GM19324 (cell line): Measurements from ENCODE around the gene RELB.
A peak's percentile ranks its signal among the peaks of the same experiment; 100 is the strongest.

Experiments
- ATAC-seq: cut with Tn5 transposase; IDR thresholded peaks from one replicate; pipeline ENCODE4 v1.9.1; 2021; ENCODE audit warnings: mild to moderate bottlenecking, moderate library complexity; ENCODE audit not compliant: unreplicated experiment, low FRiP score

RELB gene

DNA sequence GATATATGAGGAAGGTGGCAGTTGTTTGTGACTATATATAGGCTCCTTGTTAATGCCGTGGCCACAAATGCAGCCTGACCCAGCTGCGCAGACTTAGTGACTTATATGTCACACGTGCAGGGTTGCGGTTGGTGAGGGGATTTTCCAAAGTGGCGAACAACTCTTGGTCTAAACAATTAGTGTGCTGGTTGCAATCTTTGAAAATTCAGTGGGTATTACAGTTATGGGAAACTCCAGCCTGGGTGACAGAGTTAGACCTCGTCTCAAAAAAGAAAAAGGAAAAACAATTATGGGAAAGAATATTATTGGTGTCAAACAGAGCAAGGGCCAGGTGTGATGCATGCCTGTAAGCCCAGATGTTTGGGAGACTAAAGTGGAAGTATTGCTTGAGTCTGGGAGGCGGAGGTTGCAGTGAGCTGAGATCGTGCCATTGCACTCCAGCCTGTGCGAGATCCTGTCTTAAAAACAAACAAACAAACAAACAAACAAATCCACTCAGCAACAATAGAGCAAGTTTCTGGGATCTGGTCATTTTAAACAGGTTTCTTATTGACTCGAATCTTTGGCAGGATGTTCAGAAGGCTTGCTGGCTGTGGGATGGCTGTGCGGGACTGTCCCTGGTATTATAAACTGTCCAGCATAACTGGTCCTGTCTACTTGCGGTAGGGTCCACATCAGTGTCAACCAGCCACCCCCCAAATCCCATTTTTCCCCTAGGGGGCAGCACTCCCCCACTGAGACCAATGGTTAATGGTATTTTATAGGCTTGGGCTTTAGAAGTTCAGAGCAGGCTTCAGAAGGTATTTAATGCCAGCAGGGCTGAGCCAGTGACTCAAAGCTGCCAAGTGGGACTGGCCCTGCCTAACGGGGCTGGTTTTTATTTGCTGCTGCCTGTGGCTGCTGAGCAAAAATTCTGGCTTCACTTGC lies 15.4 kb downstream of the RELB start:
- ATAC-seq, result peak; percentile 79

DNA sequence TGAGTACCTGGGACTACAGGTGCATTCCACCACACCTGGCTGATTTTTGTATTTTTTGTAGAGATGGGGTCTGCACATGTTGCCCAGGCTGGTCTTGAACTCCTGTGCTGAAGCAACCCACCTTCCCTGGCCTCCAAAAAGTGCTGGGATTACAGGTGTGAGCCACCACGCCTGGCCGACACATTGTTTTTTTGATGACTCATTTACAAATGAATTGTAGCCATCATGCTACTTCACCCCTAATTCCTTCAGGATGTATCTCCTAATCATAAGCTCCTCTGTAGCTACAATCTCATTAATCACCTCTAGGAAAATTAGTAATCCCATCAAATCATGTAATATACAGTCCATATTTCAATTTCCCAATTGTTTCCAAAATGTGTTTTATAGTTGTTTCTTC lies 17.9 kb downstream of the RELB start:
- ATAC-seq, result no peak

DNA sequence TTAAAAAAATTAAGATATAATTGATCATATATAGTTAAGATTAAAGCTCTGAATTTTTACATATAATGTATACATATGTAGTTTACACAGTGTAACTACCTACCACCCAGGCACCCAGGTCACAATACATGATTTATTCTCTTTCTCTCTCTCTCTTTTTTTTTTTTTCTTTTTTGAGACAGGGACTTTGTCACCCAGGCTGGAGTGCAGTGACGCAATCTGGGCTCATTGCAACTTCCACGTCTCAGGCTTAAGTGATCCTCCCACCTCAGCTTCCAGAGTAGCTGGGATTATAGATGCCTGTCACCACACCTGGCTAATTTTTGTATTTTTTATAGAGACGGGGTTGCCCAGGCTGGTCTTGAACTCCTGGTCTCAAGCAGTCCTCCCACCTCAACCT lies 18.8 kb downstream of the RELB start:
- ATAC-seq, result no peak

DNA sequence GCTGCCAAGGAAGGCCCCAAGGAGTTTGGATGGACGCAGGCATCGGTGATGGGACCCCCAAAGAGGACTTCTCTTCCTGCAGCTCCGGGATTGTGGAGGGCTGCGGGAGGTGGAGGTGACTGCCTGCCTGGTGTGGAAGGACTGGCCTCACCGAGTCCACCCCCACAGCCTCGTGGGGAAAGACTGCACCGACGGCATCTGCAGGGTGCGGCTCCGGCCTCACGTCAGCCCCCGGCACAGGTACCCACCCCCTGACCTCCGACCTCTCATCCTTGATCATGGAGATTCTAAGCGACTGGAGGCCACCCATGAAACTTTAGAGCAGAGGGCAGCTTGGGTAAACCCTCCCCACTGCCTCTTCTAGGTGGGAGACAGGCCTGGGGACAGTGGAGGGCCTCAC lies 20.7 kb downstream of the RELB start:
- no peak for ATAC-seq

DNA sequence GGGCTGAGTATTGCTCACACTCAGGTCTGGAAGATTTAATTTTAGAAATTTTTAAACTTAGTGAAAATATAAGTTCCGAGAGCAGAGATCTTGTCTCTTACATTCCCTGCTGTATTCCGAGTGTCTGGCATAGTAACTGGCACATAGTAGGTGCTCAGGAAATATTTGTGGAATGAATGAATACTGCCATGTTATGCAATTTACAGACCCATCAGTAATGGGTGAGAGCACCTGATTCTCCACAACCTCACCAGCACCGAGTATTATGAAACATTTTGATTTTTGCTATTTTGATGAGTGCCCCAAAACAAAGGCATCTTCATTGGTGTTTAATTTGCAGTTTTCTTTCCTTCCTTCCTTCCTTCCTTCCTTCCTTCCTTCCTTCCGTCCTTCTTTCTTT lies 21.8 kb downstream of the RELB start:
- ATAC-seq, result no peak

DNA sequence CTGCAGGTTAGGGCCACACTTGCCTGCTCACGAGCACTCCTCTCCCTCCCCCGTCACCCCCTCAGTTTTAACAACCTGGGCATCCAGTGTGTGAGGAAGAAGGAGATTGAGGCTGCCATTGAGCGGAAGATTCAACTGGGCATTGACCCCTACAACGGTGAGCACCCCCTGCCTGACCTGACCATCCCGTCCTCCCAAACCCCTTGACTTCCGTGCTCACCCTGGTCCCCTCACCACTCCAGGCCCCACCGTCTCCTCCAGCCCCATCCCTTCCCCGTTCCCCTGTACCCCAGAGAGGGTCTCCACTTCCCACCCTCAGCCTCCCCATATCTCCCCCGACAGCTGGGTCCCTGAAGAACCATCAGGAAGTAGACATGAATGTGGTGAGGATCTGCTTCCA lies 24.0 kb downstream of the RELB start:
- ATAC-seq, result no peak

DNA sequence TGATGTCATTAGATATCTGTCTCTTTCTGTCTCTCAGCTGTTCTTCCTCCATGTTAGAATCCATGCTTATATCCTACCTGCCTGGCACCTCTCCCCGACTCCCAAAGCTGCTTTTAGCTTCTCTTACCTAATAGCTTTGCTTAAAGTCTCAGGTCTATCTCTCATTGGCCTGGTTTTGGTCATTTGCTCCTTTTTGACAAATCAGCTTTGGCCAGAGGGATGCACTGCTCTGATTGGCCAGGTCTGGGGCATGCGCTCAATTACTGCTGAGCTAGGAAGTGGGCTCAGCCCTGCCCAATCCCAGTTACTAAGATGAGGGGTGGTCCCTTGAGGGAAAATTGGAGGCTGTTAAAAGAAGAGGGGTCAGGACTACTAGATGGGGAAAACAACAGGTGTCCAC lies 26.1 kb downstream of the RELB start:
- ATAC-seq, result no peak

DNA sequence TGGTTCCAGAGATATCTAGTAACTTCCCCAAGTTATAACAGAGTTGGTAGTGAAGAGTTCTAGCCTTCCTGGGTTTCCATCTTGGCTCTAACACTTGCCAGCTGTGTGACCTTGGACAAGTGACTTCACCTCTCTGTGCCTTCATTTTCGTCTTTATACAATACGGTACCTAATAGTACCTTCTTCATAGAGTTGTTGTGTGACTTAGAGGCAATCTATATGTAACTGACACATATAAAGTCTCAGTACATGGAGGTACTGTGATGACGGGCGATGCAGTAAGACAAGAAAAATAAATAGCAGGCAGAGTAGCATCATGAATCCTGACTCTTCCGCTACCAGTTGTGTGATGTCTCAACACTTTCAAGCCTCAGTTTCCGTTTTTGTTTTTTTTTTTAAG lies 29.6 kb downstream of the RELB start:
- ATAC-seq, result no peak

DNA sequence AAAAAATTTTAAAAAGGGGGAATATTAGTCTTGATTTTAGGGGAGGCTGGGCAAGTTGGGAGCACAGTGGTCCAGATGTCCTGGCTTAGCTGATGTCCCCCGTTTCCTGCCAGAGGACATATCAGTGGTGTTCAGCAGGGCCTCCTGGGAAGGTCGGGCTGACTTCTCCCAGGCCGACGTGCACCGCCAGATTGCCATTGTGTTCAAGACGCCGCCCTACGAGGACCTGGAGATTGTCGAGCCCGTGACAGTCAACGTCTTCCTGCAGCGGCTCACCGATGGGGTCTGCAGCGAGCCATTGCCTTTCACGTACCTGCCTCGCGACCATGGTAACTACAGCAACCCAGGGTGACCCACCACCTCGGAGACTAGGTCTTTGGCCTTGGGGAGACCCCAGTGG lies 31.2 kb downstream of the RELB start:
- ATAC-seq, result no peak

DNA sequence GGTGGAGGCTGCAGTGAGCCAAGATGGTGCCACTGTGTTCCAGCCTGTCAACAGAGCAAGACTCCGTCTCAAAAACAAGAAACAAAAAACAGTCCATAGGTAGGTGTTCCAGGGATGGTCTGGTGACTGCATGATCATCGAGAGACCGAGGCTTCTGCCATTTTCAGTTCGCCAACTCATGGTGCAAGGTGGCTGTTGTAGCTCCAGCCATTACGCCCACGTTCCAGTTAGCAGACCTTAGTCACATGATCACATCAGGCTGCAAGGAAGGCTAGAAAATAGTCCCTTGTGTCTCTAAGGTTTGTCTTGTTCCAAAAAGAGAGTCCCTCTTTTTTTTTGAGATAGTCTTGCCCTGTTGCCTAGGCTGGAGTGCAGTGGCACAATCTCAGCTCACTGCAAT lies 34.5 kb downstream of the RELB start:
- ATAC-seq, result no peak

DNA sequence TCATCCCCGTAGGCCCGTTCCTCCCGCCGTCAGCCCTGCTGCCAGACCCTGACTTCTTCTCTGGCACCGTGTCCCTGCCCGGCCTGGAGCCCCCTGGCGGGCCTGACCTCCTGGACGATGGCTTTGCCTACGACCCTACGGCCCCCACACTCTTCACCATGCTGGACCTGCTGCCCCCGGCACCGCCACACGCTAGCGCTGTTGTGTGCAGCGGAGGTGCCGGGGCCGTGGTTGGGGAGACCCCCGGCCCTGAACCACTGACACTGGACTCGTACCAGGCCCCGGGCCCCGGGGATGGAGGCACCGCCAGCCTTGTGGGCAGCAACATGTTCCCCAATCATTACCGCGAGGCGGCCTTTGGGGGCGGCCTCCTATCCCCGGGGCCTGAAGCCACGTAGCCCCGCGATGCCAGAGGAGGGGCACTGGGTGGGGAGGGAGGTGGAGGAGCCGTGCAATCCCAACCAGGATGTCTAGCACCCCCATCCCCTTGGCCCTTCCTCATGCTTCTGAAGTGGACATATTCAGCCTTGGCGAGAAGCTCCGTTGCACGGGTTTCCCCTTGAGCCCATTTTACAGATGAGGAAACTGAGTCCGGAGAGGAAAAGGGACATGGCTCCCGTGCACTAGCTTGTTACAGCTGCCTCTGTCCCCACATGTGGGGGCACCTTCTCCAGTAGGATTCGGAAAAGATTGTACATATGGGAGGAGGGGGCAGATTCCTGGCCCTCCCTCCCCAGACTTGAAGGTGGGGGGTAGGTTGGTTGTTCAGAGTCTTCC lies 36.3 kb downstream of the RELB start:
- no peak for ATAC-seq

DNA sequence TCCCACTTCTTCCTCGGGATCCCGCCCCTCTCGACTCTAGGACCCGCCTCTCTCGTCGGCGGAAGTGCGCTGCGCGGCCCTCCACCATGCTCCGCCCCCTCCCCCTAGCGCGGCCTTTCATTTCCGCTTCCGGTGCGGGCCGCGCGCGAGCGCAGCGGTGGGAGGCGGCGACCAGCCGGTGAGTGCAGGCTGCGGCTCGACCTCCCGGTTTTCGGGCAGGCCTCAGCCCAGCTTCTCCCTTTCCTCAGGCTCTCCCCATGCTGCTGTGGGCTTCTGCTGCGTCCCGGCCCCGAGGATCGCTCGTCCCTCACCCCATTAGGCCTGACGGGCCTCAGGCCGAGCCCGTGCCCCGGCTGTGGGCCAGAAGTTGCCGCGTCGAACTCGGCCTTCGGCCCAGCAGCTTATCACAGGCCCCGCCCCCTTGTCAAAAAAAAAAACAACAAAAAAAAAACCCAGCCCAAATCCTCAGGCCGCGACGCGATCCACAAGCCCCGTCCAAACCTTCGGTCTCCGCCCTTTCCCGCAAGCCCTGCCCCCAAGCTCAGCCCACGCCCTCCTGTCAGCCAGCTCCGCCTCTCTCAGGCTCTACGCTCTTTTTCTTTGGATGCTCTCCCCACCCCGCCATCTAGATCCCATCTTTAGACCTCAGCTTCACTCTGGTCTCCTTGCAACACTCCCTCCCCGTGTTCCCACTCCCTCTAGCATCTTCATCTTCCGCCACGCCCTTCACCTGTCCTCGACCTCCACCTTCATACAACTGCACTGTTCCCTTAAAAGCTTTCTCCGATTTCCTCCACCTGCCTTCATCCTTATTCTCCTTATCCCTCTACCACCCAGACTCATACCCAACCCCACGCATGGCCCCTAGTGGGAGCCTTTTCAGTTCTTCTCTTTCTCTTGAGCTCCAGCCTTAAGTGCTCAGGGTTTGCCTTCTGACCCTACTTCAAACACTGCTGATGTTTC lies 37.9 kb downstream of the RELB start, which contains the start of gene CLASRP:
Gene CLASRP (plus strand): TSS at position 115 of the 963 bp plus-strand sequence. CDS start 1,168 bp downstream, outside the sequence.
- ATAC-seq, result peak; percentile 83

DNA sequence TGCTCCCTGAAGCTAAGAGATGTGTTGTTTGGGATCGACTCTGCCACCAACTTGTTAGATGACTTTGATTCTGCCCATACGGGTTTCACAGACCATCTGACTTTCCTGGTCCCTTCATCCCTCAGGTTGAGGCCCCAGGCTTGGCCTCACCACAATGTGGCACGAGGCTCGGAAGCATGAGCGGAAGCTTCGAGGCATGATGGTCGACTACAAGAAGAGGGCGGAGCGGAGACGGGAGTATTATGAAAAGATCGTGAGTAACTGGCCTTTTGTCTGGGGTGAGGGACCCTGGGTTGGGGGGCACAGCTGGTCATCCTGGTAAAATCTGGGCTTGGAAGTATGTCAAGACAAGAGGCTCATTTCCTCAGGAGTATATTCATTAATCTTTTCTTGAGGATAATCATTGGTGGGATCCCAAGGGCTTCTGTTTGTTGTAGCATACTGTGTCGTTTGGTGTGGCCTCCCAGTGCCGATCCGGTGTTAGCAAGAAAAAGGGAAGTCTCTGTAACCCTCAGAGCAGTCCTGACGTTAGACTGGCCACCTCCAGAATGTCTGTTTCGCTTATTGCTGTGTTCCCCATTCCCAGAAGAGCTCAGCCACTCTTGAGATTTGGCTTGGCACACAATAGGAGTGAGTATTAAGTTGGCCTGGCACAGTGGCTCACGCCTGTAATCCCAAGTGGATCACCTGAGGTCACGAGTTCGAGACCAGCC lies 39.0 kb downstream of the RELB start:
- ATAC-seq, result no peak

DNA sequence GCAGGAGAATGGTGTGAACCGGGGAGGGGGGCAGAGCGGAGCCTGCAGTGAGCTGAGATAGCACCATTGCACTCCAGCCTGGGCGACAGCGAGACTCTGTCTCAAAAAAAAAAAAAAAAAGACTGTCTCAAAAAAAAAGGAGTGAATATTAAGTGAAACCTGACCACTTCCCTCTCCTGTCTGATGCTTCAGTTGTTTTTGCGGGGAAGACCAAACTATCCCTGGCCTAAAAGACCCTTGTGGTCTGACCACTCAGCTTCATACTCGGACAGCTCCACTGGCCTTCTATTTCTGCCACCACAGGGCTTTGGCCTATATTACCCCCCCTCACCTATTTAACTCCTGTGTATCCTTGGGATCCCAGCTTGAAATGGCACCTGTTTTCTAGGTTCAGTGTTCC lies 39.9 kb downstream of the RELB start:
- no peak for ATAC-seq

DNA sequence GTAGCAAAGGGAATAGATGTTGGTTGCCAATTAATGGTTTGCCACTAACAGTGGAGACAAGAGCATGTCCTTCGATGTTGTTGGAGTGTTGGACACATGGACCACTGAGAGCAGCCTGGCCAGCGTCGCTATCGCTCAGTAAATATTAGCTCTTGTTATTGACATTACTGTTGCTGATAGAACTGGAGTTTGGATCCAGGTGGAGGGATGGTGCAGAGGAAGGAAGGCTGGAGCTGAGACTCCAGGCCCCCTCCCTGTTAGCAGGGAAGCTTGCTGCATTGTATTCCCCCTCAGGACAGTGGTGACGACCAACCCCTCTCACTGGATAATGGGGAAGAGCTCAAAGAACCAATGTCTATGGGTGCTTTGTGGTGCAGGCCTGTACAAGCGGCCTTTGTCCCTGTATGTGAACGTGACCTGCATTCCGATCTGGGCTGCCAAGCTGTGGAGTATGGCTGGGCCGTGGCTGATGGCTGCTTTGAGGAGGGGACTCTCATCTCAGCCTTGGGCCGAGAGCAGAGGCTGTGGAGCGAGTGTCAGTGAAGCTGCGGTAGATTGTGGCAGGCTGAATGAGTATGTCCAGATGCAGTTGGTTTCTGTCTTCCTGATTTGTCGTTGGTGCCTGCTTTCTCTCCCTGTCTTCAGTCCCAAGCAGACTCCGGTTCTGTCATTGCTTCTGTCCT lies 44.5 kb downstream of the RELB start:
- ATAC-seq, result no peak

DNA sequence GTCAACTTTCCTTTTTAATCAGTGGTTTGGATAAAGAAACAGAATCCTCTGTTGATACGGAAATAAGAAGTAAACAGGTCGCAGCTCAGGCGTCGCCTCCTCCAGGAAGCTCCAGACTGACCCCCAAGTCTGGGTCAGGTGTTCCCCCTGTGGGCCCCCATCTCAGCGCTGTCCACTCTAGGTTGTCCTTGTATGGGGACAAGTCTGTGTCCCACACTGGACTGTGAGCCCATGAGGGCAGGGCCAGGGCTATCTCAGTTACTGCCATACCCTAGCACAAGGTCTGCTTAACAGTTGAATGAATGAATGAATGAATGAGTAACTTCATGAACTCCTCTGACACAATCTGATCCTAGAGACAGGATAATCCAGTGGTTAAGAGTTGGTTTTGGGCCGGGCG lies 45.1 kb downstream of the RELB start:
- ATAC-seq, result no peak

DNA sequence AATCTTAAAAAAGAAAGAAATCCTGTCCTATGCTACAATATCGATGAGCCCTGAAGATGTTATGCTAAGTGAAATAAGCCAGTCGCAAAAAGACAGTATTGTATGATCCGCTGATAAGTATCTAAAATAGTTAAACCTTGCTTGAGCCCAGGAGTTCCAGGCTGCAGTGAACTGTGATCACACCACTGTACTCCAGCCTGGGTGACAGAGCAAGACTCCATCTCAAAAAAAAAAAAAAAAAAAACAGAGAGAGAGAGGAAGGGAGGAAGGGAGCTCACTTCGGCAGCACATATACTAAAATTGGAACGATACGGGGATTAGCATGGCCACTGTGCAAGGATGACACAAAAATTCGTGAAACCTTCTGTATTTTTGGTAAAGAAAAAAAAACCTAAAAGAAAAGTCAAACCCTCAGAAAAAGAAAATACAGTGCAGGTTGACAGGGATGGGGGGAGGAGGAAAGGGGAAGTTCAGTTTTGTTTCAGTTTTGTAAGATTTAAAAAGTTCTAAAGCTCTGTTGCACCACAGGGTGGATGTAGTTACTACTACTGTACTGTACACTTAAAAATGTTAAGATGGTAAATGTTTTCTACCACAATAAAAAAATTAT lies 46.0 kb downstream of the RELB start:
- no peak for ATAC-seq

DNA sequence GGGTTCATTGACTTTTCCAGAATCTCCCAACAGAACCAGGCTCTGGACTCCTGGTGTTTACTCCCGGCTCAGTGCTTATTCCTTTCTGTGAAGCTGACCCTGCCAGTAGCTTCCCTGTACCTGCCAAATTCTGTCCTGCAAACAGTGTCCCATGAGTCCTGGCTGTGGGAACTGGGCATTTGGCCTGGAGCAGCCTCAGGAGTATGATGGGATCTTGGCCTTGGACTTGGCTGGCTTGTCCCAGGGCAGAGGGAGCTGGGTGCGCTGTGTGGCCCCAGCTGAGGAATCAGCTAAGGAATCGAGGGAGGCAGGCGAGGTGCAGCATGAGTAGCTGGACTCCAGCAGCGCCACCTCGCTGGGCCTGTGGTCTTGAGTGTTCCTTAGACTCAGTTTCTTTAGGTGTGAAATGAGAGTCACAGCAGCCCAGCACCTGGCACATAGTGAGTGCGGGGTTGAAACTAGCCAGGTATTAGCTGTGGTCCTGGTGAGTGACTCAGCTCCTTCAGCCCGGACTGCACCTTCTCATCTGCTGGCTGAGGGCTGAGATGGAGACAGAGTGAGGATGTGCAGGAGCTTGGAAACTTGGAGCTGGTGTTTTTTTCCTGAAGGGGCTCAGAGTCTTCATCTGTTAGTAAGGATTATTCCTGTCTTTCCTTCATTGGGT lies 47.9 kb downstream of the RELB start:
- no peak for ATAC-seq
